Measurements from ENCODE around the gene HBE1. TPM values are rescaled to one million over a fixed set of nuclear protein-coding genes. Genes with fewer than 3 reads are reported as not detected.

The HBE1 gene
- total and polyA plus RNA-seq, 9 of the 15 experiments (the other 6 are each of a cell fraction or from before 2014, with no cell fraction given) = 612 to 10,250 (median 2,181) TPM

DNA sequence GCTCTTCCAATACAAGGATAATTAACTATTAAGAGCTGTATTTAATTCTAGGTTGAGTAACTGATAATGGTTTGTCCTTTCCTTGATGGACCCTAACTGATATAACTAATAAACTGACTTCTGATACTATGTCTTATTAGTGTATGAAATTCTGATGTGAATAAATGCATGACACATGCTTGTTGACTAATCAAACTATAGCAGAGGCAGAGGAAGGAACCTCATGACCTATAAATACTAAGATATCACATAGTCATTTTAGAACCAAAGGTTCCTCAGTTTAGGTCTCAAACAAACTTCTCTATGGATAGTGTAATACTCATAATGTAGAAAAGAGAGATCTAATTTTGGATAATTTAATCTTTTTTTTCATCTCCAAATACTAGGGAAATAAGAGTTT lies 30.7 kb downstream of the HBE1 start:
- no TSS peak for BruUV-seq (replicated peaks)
- Histone ChIP-seq H3K4me3 (no peak overlapping the region), H4K20me1 (replicated peaks; ENCODE audit: control insufficient read depth, insufficient read depth, low read length) (no peaks in the 10 kb centered on the region), H3K4me1 (replicated peaks in 1 of 2; ENCODE audit: control insufficient read depth in 2 of 2, insufficient read depth in 2 of 2, low read length in 2 of 2) (peaks cover 8 to 48% of the 10 kb centered on the region in 2 experiments), H3K9ac (ENCODE audit: insufficient read depth in 1 of 2, low read depth in 2 of 2, low read length in 2 of 2) (0 out of 4 replicates have a peak overlapping the region, but pooled peaks of 1 of the 2 experiments have one; percentile 70), H3K27me3 (ENCODE audit: control insufficient read depth in 2 of 2, insufficient read depth in 2 of 2, low read length in 2 of 2) (no peaks in the 10 kb centered on the region), H3K27ac (ENCODE audit: extremely low read depth, low read depth, low read length) (no peak overlapping the region; the same call in 2 of the 3 replicates), H3K9me3 (replicated peaks; ENCODE audit: control insufficient read depth, insufficient read depth, low read depth, low read length) (no peaks in the 10 kb centered on the region), H3K4me2 (ENCODE audit: insufficient read depth, low read length) (no peak overlapping the region), H3K79me2 (ENCODE audit: control insufficient read depth, insufficient read depth, low read length) (peaks cover 46% of the 10 kb centered on the region), H2AFZ (ENCODE audit: low read depth, low read length) (no peak overlapping the region), H3K9me1 (ENCODE audit: control insufficient read depth, insufficient read depth, low read length) (no peaks in the 10 kb centered on the region), H3K36me3 (ENCODE audit: control insufficient read depth, insufficient read depth, low read length) (peaks cover 2% of the 10 kb centered on the region; the same call in 2 of the 3 replicates)
- DNase-seq (ENCODE audit: extremely low read depth in 1 of 4, low spot score in 3 of 4) = no peak
- no peak for FAIRE-seq
- ChIA-PET CTCF (ENCODE audit: low intra/inter-chr PET ratio) (no interaction called here), POLR2A (interaction anchor here (1.0 to 1.6 kb wide), 4 partner anchors 9 to 50 kb away, joined by 3 to 5 read pairs (median 4); no protein-coding TSS in a partner anchor)
- intact Hi-C loops (cut with micrococcal nuclease) = no loop called here
- TF ChIP-seq RBM17 (IDR thresholded peaks at IDR 0.05; ENCODE audit: borderline replicate concordance, low read depth, low read length) (no peak), RBM34 (IDR thresholded peaks at IDR 0.05; ENCODE audit: borderline replicate concordance, insufficient read depth, low read length) (no peak), MYBL2 (IDR thresholded peaks at IDR 0.05; ENCODE audit: low read depth) (no peak), MYBL2 (CRISPR knock-in tag; IDR thresholded peaks at IDR 0.05; ENCODE audit: borderline replicate concordance) (no peak), ZNF79 (CRISPR knock-in tag; IDR thresholded peaks at IDR 0.05; ENCODE audit: low read depth) (no peak), RHOXF2B (CRISPR knock-in tag; conservative IDR thresholded peaks at IDR 0.05) (no peak), ILF3 (IDR thresholded peaks at IDR 0.05; ENCODE audit: borderline replicate concordance) (no peak), NONO (IDR thresholded peaks at IDR 0.05; ENCODE audit: low read depth in 2 of 2, low read length in 1 of 2) (no peak), TRIM28 (IDR thresholded peaks at IDR 0.05) (no peak), TSC22D4 (tag; IDR thresholded peaks at IDR 0.05) (no peak), FOXJ3 (CRISPR knock-in tag; IDR thresholded peaks at IDR 0.05) (no peak), ZNF12 (CRISPR knock-in tag; IDR thresholded peaks at IDR 0.05) (no peak)
- TF ChIP-seq, protein P1, sequence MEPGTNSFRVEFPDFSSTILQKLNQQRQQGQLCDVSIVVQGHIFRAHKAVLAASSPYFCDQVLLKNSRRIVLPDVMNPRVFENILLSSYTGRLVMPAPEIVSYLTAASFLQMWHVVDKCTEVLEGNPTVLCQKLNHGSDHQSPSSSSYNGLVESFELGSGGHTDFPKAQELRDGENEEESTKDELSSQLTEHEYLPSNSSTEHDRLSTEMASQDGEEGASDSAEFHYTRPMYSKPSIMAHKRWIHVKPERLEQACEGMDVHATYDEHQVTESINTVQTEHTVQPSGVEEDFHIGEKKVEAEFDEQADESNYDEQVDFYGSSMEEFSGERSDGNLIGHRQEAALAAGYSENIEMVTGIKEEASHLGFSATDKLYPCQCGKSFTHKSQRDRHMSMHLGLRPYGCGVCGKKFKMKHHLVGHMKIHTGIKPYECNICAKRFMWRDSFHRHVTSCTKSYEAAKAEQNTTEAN (CRISPR knock-in tag; IDR thresholded peaks at IDR 0.05) = no peak
- TF ChIP-seq, protein P2, sequence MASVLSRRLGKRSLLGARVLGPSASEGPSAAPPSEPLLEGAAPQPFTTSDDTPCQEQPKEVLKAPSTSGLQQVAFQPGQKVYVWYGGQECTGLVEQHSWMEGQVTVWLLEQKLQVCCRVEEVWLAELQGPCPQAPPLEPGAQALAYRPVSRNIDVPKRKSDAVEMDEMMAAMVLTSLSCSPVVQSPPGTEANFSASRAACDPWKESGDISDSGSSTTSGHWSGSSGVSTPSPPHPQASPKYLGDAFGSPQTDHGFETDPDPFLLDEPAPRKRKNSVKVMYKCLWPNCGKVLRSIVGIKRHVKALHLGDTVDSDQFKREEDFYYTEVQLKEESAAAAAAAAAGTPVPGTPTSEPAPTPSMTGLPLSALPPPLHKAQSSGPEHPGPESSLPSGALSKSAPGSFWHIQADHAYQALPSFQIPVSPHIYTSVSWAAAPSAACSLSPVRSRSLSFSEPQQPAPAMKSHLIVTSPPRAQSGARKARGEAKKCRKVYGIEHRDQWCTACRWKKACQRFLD (CRISPR knock-in tag; IDR thresholded peaks at IDR 0.05) = no peak
- TF ChIP-seq, protein P3, sequence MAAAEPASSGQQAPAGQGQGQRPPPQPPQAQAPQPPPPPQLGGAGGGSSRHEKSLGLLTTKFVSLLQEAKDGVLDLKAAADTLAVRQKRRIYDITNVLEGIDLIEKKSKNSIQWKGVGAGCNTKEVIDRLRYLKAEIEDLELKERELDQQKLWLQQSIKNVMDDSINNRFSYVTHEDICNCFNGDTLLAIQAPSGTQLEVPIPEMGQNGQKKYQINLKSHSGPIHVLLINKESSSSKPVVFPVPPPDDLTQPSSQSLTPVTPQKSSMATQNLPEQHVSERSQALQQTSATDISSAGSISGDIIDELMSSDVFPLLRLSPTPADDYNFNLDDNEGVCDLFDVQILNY (CRISPR knock-in tag; IDR thresholded peaks at IDR 0.05) = no peak
- in situ Hi-C loops (cut with MboI) = no loop called here
- no peak for ATAC-seq

Measured in K562 (cell line).